DMS 273 (cell line): ENCODE data around the gene SPG21.

Experiments used
- DNase-seq: peaks from one replicate; lab custom pipeline; 2025; ENCODE audit not compliant: unreplicated experiment; lab: John Stamatoyannopoulos, UW

The SPG21 gene

DNA sequence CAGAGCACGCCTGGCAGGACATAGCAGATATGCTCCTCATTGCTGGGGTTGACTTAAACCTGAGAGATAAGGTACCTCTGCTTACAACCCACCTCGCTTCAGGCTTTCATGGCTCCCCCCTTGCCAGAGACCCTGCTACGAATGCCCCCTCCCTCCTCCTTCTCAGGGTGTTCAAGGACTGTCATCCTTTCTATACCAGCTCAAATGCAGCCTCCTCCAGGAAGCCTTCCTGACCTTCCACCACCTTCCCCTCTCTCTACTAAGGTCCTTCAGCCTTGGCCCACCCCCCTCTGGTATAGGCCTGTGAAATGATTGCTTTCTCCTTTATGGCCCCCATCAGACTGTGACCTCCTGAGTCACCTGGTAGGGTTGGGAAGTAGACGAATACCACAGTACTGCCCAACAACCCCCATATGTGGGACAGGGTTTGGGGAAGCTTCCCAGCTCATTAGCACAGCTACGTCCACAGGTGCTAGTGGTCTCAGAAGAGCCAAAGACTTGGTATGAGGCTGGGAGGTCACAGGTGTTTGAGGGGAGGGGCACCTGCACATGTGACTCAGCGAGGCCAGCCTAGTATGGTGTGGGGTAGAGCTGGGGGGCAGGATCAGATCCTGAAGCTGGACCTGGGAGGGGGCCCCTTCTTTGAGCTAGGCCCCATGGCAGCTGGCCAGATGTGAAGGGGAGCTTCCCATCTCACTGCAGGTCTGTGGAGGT, 46.0 kb downstream of the SPG21 start:
- no peak for DNase-seq

DNA sequence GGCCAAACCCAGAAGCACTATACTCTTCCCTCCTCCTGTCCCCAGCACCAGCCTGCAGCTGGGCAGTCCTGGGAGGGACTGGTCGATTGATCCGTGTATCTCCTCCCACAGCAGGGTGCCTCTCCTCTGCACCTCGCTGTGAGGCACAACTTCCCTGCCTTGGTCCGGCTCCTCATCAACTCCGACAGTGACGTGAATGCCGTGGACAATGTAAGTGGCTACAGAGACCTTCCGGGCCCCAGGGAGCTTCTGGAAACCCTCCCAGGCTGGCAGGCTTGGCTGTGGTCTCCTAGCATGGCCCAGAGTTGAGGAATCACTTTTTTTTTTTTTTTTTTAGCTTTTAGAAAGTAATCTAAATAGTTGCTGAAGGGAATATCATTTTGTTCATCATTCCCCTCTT, 47.4 kb downstream of the SPG21 start:
- no peak for DNase-seq

DNA sequence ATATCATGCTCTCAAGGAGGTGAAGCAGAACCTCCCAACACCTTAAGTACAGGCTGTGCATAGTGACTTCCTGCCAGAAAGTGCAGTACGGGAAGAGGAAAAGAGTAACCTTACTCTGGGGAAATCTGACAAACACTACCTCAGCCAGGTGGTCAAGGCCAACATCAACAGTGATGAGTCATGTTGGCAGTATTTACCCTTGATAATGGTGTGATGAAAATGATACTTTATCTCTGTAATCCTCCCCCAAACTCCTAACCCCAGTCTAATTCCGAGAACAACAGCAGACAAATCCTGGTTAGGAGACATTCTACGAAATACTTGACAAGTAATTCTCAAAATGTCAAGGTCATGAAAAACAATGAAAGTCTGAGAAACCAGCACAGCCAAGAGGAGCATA, 51.5 kb downstream of the SPG21 start:
- peak; percentile 9 for DNase-seq

DNA sequence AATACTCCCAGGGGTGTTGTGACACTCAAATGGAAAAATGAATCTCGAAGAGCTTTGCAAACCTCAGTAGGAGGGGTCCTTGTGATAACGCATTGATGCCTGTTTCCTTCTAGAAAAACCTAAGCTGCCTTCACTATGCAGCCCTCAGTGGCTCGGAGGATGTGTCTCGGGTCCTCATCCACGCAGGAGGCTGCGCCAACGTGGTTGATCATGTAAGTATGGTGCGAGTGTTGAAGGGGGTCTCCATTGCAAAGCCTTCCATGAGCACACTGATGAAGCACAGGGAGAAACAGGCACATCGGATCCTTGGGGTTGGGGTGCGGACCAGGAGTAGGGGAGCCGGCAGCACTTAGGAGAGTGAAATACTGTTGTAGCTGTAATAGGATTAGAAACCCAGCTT, 55.7 kb downstream of the SPG21 start:
- no peak for DNase-seq

DNA sequence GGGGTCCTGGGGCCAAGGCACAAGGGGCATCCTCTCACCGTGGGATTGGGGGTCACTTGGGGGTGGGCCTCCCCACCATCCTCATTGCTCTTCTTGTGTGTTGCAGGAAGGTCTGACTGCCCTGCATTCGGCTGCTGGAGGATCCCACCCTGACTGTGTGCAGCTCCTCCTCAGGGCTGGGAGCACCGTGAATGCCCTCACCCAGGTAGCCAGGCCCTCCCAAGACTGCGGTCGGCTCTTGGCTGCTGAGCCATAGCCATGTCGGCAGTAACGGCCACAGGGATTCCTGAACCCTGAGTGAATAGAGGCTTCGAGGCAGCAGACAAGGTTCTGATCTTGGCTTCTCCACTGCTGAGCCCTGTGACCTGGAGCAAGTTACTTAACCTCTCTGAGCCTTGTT, 58.3 kb downstream of the SPG21 start:
- DNase-seq = no peak

DNA sequence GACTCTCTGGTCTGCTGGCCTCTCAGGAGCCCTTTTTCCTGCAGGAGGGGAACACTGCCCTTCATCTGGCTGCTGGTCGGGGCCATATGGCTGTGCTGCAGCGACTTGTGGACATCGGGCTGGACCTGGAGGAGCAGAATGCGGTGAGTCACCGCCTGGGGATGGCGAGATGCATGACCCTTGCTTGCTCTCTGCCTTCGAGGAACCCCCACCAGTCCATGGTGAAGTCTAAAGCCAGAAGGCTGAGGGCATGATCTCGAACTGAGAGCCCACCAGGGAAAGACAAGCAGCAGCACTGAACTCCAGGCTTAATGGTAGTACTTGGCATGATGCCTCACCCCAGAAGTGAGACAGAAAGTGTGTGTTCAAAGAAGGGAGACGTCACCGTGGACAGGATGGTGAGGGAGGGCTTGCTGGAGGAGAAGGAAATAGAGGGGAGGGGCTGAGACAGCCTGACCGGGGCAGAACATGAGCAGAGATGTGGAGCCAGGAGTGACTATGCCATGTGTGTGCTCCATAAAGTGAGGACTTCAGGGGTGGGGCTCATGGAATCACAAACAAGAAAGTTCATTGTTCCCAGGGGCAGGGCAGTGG, 58.8 kb downstream of the SPG21 start:
- no peak for DNase-seq

DNA sequence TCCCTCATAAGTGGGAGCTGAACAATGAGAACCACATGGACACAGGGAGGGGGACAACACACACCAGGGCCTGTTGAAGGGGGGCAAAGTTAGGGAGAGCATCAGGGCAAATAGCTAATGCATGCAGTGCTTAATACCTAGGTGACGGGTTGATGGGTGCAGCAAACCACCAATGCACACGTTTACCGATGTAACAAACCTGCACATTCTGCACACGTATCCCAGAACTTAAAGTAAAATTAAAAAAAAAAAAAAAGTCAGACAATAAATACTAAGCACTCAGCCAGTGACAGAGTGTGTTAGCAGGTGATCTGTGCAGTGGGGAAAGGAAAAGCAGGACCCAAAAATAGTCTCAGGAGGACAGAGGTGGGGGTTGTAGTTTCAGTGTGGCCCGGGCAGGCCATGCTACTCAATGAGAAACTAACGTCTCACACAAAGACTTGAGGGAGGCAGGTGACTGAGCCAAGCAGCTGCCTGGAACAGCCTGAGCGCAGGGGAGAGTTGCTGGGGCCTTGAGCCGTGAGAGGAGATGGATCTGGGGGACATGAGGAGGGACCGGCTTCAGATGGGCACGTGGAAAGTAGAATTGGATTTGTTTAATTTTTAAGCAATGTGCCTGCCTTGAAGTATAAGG, 59.6 kb downstream of the SPG21 start:
- no peak for DNase-seq

DNA sequence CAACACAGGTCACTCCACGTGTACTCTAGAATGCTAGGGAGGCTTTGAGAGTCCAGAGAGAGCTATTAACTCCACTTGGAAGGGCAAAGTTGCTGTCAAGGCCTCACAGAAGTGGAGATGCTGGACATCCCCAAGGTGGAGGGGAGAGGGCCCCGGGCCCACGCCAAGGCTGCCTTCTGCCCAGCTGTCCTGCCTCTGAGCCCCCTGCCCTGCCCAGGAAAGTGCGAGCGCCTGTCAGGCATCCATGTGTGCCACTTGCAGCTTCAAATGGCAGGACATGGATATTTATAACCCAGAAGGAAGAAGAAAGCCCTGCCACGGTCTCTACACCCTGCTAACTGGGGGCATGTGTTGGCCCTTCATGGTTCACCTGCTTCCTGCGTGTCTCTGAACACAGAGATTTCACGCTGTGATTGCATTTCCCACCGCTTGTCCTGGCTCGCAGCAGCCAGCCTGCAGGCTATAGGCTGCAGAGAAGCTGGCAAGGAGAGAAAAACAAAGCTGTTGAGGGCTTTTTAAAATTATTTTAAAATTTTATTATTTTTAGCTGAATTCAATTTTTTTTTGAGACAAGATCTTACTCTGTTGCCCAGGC, 61.0 kb downstream of the SPG21 start:
- no peak for DNase-seq

DNA sequence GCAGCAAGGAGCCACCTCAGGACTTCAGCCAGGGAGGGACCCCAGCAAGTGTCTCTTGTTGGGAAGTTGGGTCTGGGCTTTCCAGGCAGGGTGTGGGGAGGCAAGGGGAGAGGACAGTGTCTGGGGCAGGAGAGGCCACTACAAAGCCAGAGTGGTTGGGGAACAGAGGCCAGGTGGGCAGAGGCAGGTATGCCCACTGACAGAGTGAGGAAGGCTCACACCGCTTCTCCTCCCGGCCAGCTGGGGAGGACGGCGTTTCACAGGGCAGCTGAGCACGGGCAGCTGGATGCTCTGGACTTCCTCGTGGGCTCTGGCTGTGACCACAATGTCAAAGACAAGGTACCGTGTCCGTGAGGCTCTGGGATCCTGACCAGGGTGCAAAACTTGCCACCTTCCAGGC, 63.1 kb downstream of the SPG21 start:
- DNase-seq = no peak

DNA sequence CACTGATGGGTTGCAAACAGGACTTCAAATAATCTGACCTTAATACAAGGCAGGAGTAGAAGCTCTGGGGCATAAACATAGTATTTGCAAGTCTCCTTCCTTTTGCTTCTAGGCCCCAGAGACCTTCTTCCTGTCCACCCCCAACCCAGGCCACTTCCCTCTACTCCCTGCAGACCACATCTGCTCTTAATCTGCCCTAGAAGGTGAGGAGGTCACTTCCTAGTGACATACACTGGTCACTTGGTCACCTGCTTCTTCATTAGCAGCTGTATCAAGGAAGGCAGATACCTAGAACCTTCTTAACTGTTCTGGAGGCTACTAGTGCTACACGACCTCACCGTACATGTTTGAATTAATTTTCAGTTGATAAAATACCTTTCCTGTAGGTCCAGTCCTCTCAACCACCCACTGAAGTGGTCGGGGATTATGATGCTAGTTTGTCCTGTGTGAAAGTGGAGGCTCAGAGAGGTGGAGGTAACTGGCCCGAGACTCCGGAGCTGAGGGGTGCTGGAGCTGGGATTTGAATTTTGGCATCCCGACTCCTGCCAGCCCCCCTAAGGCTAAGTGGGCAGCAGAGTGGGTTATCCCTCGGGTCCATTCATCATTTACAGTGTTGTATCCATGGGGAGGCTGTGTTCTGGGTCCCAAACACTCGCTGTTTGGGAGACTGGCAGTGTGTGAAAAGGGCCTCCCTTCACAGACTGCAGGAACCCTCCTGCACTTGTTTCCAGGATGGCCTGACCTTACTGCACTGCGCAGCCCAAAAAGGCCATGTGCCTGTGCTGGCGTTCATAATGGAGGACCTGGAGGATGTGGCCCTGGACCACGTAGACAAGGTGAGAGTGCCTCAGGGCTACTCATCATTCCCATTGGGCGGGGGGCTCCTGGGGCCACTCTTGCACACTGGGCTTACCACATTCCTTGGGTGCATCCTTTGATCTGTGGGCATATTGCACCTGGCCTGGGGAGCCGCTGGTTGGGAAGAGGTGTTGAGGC, 64.1 kb downstream of the SPG21 start:
- no peak for DNase-seq

DNA sequence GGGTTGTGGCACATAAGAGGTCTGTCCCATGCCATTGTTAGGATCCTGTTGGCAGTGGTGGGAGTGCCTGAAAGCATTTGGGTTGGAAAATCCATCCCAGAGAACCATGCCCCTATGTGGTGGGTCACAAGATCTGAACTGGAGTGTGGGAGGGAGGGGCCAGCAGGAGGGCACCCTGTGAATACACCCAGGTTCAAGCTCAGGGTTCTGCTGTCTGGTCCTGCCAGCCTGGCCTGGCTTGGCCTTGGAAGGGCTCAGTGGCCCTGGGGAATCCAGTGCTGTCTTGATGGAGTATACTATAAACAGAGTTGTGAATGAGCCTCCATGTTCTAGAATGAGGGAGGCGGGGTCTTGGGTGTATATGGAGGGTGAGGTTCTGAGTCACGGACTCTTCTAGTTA, 66.2 kb downstream of the SPG21 start:
- no peak for DNase-seq

DNA sequence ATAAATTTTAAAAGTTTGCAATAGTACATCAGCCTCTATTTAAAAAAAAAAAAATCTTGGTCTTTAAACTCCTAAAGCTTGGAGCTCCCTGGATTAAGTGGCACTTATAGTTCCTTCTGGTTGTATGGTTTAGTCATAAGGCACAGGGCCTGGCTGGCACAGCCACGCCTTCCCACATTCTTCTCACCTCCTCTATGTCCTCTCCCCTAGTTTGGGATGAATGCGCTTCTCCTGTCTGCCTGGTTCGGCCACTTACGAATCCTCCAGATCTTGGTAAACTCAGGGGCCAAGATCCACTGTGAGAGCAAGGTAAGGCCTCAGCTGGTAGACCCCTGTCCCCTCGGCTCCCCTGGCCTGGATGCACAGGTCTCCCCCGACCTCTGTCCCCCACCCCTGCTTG, 68.0 kb downstream of the SPG21 start:
- DNase-seq = no peak

DNA sequence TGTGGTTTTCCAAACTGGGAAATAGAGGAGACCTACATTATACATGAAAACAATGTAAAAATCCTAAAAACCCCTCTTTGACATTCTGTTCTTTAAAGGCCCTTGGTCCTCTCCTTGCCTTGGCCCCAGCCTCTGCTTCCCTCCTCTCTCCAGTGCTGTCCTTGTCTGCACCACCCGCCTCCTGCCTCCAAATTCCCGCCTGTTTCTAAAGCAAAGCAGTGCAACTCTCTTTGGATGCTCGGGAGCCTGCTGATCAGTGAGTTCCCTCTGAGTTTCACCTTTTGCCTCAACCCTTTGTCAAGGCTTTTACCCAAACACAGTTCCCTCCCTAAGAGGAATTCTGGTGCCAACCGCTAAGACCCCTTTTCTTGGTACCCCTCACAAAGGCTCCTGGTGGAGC, 70.0 kb downstream of the SPG21 start:
- no peak for DNase-seq

DNA sequence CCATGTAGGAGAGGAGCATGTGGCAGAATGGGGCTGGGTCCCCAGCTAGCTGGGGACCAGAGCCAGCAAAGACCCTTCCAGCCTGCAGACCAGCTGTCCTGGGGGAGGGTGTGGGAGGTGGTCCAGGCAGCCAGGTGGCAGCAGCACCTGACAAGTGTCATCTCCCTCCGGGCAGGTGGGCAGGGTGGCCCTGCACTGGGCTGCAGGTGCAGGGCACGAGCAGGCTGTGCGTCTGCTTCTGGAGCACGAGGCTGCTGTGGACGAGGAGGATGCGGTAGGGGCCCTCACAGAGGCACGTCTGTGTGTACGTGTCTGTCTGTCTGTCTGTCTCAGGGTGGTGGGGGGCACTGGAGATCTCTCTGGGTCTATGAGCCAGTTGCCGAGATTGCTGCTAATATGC, 72.5 kb downstream of the SPG21 start:
- no peak for DNase-seq

DNA sequence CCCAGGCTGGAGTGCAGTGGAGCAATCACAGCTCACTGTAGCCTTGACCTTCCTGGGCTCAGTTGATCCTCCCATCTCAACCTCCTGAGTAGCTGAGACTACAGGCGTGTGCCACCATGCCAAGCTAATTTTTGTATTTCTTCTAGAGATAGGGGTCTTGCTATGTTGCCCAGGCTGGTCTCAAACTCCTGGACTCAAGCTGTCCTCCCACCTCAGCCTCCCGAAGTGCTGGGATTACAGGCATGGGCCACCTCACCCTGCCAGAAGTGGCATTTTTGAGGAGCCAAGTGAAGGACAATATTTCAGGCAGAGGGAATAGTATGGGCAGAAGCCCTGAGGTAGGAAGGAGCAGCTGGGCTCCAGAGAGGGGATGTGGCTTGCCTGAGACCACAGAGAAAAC, 73.3 kb downstream of the SPG21 start:
- DNase-seq = no peak

DNA sequence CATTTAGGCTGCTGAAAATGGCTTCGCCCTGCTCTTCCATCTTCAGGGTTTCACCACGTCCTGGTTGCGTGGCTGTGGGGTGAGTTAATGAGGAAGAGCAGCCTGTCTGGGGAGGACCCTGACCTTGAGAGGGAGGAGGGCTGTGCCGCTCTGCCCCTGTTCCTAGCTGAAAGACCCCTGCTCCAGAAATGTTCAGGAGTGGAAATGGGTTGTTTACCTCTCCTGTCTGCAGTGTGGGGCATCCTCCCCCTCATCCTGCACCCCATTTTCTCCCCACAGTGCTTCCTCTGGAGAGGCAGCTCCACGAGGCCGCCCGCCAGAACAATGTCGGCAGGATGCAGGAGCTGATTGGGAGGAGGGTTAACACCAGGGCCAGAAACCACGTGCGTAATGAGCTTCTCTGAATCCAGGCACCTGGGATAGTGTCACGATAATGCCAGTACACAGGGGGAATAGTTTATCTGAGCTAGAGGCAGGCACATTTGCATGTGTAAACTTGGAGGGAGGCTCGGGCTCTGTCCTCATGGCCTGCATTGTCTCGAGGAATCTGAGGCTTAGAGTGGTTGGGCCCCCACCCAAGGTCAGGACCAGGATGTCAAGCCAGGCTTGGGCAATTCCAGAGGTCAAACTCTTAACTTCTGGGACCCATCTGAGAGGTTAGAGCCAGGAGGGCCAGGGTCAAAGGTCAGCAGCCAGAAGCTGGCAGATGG, 74.0 kb downstream of the SPG21 start:
- DNase-seq = no peak
